Measurements from ENCODE around the gene CEACAM19. TPM values are rescaled to one million over a fixed set of nuclear protein-coding genes. Genes with fewer than 3 reads are reported as not detected.

Gene CEACAM19
- total and polyA plus RNA-seq, 2 of the 4 experiments (the other 2 are of a cell fraction), result 0.72 to 9.3 TPM

DNA sequence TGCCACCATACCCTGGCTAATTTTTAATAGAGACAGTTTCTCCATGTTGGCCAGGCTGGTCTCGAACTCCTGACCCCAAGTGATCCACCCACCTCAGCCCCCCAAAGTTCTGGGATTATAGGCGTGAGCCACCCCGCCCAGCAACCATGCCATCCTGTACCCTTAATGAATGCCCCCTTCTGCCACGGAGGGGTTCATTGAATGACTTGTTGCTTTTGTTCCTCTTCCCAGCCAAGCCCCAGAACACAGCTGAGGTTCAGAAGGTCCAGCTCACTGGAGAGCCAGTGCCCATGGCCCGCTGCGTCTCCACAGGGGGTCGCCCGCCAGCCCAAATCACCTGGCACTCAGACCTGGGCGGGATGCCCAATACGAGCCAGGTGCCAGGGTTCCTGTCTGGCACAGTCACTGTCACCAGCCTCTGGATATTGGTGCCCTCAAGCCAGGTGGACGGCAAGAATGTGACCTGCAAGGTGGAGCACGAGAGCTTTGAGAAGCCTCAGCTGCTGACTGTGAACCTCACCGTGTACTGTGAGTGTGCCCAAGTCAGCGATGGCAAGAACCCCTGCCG is 21.6 kb upstream of the CEACAM19 start:
- 91% methylated on average over 7 of the region's 15 CpGs; no CpG with 5 or more reads in 1 of the 2 experiments for WGBS, 2 experiments (ENCODE audit: extremely low coverage in 2 of 2, insufficient read length in 1 of 2)
- H3K9me1 ChIP-seq (ENCODE audit: insufficient read depth, low read length), result peaks cover 34% of the 10 kb centered on the region
- H2BK20ac ChIP-seq (ENCODE audit: low read depth, low read length), result no peak overlapping the region
- CTCF ChIA-PET, result no interaction called here
- in situ Hi-C loops (cut with MboI; ENCODE audit: low sequenced_read_pairs) (no loop called here), dilution Hi-C loops (cut with HindIII; ENCODE audit: low sequenced_read_pairs, unreplicated experiment) (no loop called here), intact Hi-C loops (cut with micrococcal nuclease) (no loop called here)
- H4K8ac ChIP-seq (ENCODE audit: low read depth in 2 of 2, low read length in 2 of 2), result no peak overlapping the region
- no TSS peak for BruUV-seq (replicated peaks)
- POLR2A ChIA-PET (ENCODE audit: unreplicated experiment), result no interaction called here
- no peak overlapping the region for H4K91ac ChIP-seq (ENCODE audit: insufficient read depth, low read depth, low read length)
- H3K18ac ChIP-seq (ENCODE audit: low read depth, low read length), result no peak overlapping the region
- H2BK15ac ChIP-seq (ENCODE audit: low read depth, low read length), result no peak overlapping the region
- ATAC-seq (ENCODE audit: low read depth), result no peak
- peaks cover 62% of the 10 kb centered on the region for H3K36me3 ChIP-seq (ENCODE audit: control insufficient read depth, insufficient read depth, low read length)
- H3K27me3 ChIP-seq (ENCODE audit: control insufficient read depth, insufficient read depth, low read length), result no peaks in the 10 kb centered on the region
- no peak overlapping the region for H3K4me3 ChIP-seq (ENCODE audit: insufficient read depth, low read depth, low read length)
- no peak overlapping the region for H3K27ac ChIP-seq (ENCODE audit: insufficient read depth, low read length)
- peak overlapping the region; percentile 29; the same call in 1 of the 2 replicates for H2AK5ac ChIP-seq (ENCODE audit: low read depth, low read length)
- H3K56ac ChIP-seq (ENCODE audit: extremely low read depth, insufficient read depth, low read length), result no peak overlapping the region
- no peak overlapping the region for H3K14ac ChIP-seq (replicated peaks; ENCODE audit: low read depth, low read length)
- no peak overlapping the region for H2AK9ac ChIP-seq (replicated peaks; ENCODE audit: low read depth, low read length, poor library complexity)
- no peak overlapping the region for H3K4ac ChIP-seq (ENCODE audit: low read depth, low read length)
- peaks cover 56 to 82% of the 10 kb centered on the region in 2 experiments for H3K79me1 ChIP-seq (ENCODE audit: low read depth in 1 of 2, low read length in 2 of 2)
- H3K9me3 ChIP-seq (ENCODE audit: control insufficient read depth, insufficient read depth, low read length), result no peaks in the 10 kb centered on the region
- H3K9ac ChIP-seq (ENCODE audit: low read depth, low read length), result no peak overlapping the region
- DNase-seq, result no peak
- TF ChIP-seq MAZ (IDR thresholded peaks at IDR 0.05; ENCODE audit: borderline replicate concordance, low read depth, low read length) (no peak), NFE2L2 (IDR thresholded peaks at IDR 0.05; ENCODE audit: low read depth, low read length) (no peak), MXI1 (IDR thresholded peaks at IDR 0.05; ENCODE audit: borderline replicate concordance, low read depth, low read length) (no peak)
- H2BK5ac ChIP-seq (ENCODE audit: low read depth, low read length, poor library complexity, severe bottlenecking), result peak overlapping the region; percentile 7
- peaks cover 16% of the 10 kb centered on the region for H3K4me1 ChIP-seq (ENCODE audit: control insufficient read depth, insufficient read depth, low read length)
- no peak overlapping the region for H2BK120ac ChIP-seq (ENCODE audit: low read depth, low read length)
- H4K20me1 ChIP-seq (ENCODE audit: insufficient read depth, low read length), result peaks cover 62% of the 10 kb centered on the region
- H2AFZ ChIP-seq (replicated peaks; ENCODE audit: low read length, poor library complexity), result no peak overlapping the region
- no peak overlapping the region for H4K5ac ChIP-seq (ENCODE audit: low read depth, low read length)
- H3K23ac ChIP-seq (ENCODE audit: low read depth, low read length), result no peak overlapping the region
- H3K4me2 ChIP-seq (ENCODE audit: low read depth, low read length), result no peak overlapping the region

Measured in IMR-90 (cell line).